Endothelial cell of umbilical vein (primary cell): ENCODE results near the gene ADGRG1. TPM values are rescaled to one million over a fixed set of nuclear protein-coding genes. Genes with fewer than 3 reads are reported as not detected.

ENCODE experiments used
- BruUV-seq: library from RNA; stranded (reverse); fragments of 400-500 nt; replicated peaks from 2 replicates; lab custom pipeline; 2021; lab: Mats Ljungman, UMichigan
- CTCF ChIA-PET: fragments of 300-600, 350-600 bp; sonication (Branson Sonifier 250); formaldehyde crosslinking; loops from one replicate; lab custom pipeline; 2021; ENCODE audit warnings: antibody characterized with exemption, inconsistent platforms; lab: Charles Lee
- POLR2A ChIA-PET: fragments of 300-600, 350-600 bp; sonication (Branson Sonifier 250); formaldehyde crosslinking; loops from one replicate; lab custom pipeline; 2021; ENCODE audit warnings: antibody characterized with exemption, inconsistent platforms; lab: Charles Lee
- DNase-seq: peaks from one replicate; pipeline ENCODE4 v3.0.0-alpha.2; 2011; ENCODE audit warnings: low read depth, low spot score
- FAIRE-seq: peaks from 2 replicates; lab custom pipeline; 2011; peaks lifted over from hg19 to GRCh38; lab: Jason Lieb, UNC
- H2AFZ ChIP-seq: 2 replicates; pipeline ENCODE4 v1.6.0; 2012; ENCODE audit warnings: low read depth, low read length, control low read depth, inconsistent platforms
- H3K27ac ChIP-seq: 2 replicates; pipeline ENCODE4 v1.5.1; 2011; ENCODE audit warnings: low read depth, mild to moderate bottlenecking, control low read depth, low read length, moderate library complexity; ENCODE audit not compliant: insufficient read depth
- H3K27me3 ChIP-seq, 2 experiments: 2 replicates each; pipeline versions ENCODE4 v1.6.0 to v1.6.1; 2011; ENCODE audit warnings: low read length in 2 of 2, mixed read lengths in 1 of 2; ENCODE audit not compliant: control insufficient read depth in 2 of 2, insufficient read depth in 2 of 2
- H3K36me3 ChIP-seq, 2 experiments: 2 replicates in 1 of 2; 3 replicates in 1 of 2; pipeline ENCODE4 v1.5.1; 2011; ENCODE audit warnings: low read length in 2 of 2, mild to moderate bottlenecking in 1 of 2, moderate library complexity in 1 of 2; ENCODE audit not compliant: control insufficient read depth in 2 of 2, insufficient read depth in 2 of 2; ENCODE audit errors: extremely low read depth in 1 of 2
- H3K4me1 ChIP-seq: 3 replicates; pipeline ENCODE4 v1.5.1; 2011; ENCODE audit warnings: mild to moderate bottlenecking, low read length; ENCODE audit not compliant: control insufficient read depth, insufficient read depth; ENCODE audit errors: extremely low read depth
- H3K4me2 ChIP-seq: 2 replicates; pipeline ENCODE4 v1.6.1; 2011; ENCODE audit warnings: low read length, control low read depth, mixed read lengths; ENCODE audit not compliant: insufficient read depth
- H3K4me3 ChIP-seq, 3 experiments: fragments of 200-600 bp in 1 of 3; sonication (generic), shearing (Covaris generic) in 1 of 3; replicated peaks in 1 of 3; 2 replicates each; pipeline ENCODE4 v1.5.1; 2011 to 2016; ENCODE audit warnings: control low read depth in 3 of 3, low read length in 3 of 3, mild to moderate bottlenecking in 2 of 3, inconsistent platforms in 1 of 3, low read depth in 1 of 3, moderate library complexity in 1 of 3; ENCODE audit not compliant: insufficient read depth in 1 of 3
- H3K79me2 ChIP-seq: 2 replicates; pipeline ENCODE4 v1.6.0; 2012; ENCODE audit warnings: low read length, inconsistent platforms; ENCODE audit not compliant: control insufficient read depth, insufficient read depth
- H3K9ac ChIP-seq: replicated peaks from 2 replicates; pipeline ENCODE3; 2011; ENCODE audit warnings: low read length, control low read depth; ENCODE audit not compliant: insufficient read depth; ENCODE audit errors: extremely low read depth
- H3K9me1 ChIP-seq: replicated peaks from 3 replicates; pipeline ENCODE4 v1.6.0; 2011; ENCODE audit warnings: mild to moderate bottlenecking, low read length; ENCODE audit not compliant: control insufficient read depth, insufficient read depth; ENCODE audit errors: extremely low read depth
- H3K9me3 ChIP-seq: replicated peaks from 2 replicates; pipeline ENCODE4 v1.5.1; 2012; ENCODE audit warnings: low read length, inconsistent platforms; ENCODE audit not compliant: control insufficient read depth, insufficient read depth
- H4K20me1 ChIP-seq: replicated peaks from 2 replicates; pipeline ENCODE3; 2011; ENCODE audit warnings: mild to moderate bottlenecking, low read length; ENCODE audit not compliant: control insufficient read depth, insufficient read depth; ENCODE audit errors: extremely low read depth
- EZH2 ChIP-seq: IDR thresholded peaks from 2 replicates; pipeline ENCODE4 v1.6.1; 2012; ENCODE audit warnings: borderline replicate concordance, low read depth, mild to moderate bottlenecking, moderate library complexity, low read length, inconsistent platforms; ENCODE audit not compliant: severe bottlenecking
- FOS ChIP-seq: IDR thresholded peaks from 2 replicates; pipeline ENCODE4 v1.6.1; 2011; ENCODE audit warnings: mild to moderate bottlenecking, low read length, moderate library complexity, borderline replicate concordance; ENCODE audit not compliant: insufficient read depth
- GATA2 ChIP-seq: IDR thresholded peaks from 2 replicates; pipeline ENCODE4 v1.7.0; 2011; ENCODE audit warnings: low read depth, mild to moderate bottlenecking, moderate library complexity, mixed read lengths, low read length; ENCODE audit not compliant: insufficient read length, insufficient read depth
- JUN ChIP-seq: IDR thresholded peaks from 2 replicates; pipeline ENCODE4 v1.6.1; 2011; ENCODE audit warnings: borderline replicate concordance, low read depth; ENCODE audit not compliant: insufficient read length, insufficient read depth
- MAX ChIP-seq: IDR thresholded peaks from 2 replicates; pipeline ENCODE4 v1.6.1; 2011; ENCODE audit not compliant: insufficient read depth, insufficient read length
- MYC ChIP-seq: IDR thresholded peaks from one replicate; pipeline ENCODE4 v1.6.1; 2011; ENCODE audit warnings: mild to moderate bottlenecking, low read depth, low read length
- POLR2A ChIP-seq: IDR thresholded peaks from 2 replicates; pipeline ENCODE4 v1.6.1; 2012; ENCODE audit warnings: low read depth, mild to moderate bottlenecking, control low read depth, low read length
- POLR2AphosphoS5 ChIP-seq: IDR thresholded peaks from 2 replicates; pipeline ENCODE4 v1.6.1; 2012; ENCODE audit warnings: low read depth, mild to moderate bottlenecking, control low read depth, low read length, moderate library complexity; ENCODE audit not compliant: insufficient read depth
- dilution Hi-C: fragments of 300-500 bp; cut with MboI; formaldehyde crosslinking; loops from one replicate; pipeline ENCODE4 v1.15.0; 2019; ENCODE audit warnings: low sequenced_read_pairs; ENCODE audit not compliant: extremely low pct_ligation_motif_present
- intact Hi-C: fragments of 100-400 bp; cut with micrococcal nuclease; formaldehyde crosslinking; loops from one replicate; pipeline ENCODE4 v1.10.0; 2022
- polyA plus RNA-seq, 4 experiments: library from polyadenylated mRNA; depleted of rRNA in 3 of 4; stranded (reverse) in 3 of 4; unstranded in 1 of 4; fragments of >200 nt; gene quantifications; 2 replicates each; pipeline versions ENCODE4 v1.2.1 to v1.2.3, GENCODE V29; 2011 to 2012; ENCODE audit warnings: missing spikeins in 1 of 4
- total RNA-seq: library from RNA; stranded (reverse); gene quantifications from 2 replicates; pipeline ENCODE4 v1.2.3, GENCODE V29; 2021
- TF ChIP-seq, protein P1 (sequence below), 2 donors: IDR thresholded peaks; 1 replicate in 1 of 2; 2 replicates in 1 of 2; pipeline ENCODE4 v1.5.1; 2011; ENCODE audit warnings: low read length in 2 of 2, mild to moderate bottlenecking in 2 of 2, moderate library complexity in 2 of 2, control low read depth in 1 of 2, inconsistent platforms in 1 of 2, low read depth in 1 of 2; ENCODE audit not compliant: insufficient read depth in 1 of 2; ENCODE audit errors: extremely low read depth in 1 of 2

Gene ADGRG1
- total and polyA plus RNA-seq, 2 donors (not counting 3 experiments of a cell fraction or from before 2014, with no cell fraction given) = 45.6 to 92.5 TPM

- Histone ChIP-seq H4K20me1 (no peaks in the 10 kb centered on the region), H3K4me1 (no peaks in the 10 kb centered on the region), H3K4me2 (no peak overlapping the region), H3K9me1 (no peaks in the 10 kb centered on the region), H3K27me3 (peaks cover 2 to 5% of the 10 kb centered on the region in 2 experiments), H3K9ac (no peak overlapping the region), H3K4me3 (no peak overlapping the region), H3K36me3 (no peaks in the 10 kb centered on the region), H3K79me2 (no peaks in the 10 kb centered on the region), H2AFZ (no peak overlapping the region), H3K9me3 (no peaks in the 10 kb centered on the region), H3K27ac (no peak overlapping the region)
- BruUV-seq = no TSS peak
- no peak for TF ChIP-seq JUN
- no peak for TF ChIP-seq GATA2
- TF ChIP-seq, protein P1, sequence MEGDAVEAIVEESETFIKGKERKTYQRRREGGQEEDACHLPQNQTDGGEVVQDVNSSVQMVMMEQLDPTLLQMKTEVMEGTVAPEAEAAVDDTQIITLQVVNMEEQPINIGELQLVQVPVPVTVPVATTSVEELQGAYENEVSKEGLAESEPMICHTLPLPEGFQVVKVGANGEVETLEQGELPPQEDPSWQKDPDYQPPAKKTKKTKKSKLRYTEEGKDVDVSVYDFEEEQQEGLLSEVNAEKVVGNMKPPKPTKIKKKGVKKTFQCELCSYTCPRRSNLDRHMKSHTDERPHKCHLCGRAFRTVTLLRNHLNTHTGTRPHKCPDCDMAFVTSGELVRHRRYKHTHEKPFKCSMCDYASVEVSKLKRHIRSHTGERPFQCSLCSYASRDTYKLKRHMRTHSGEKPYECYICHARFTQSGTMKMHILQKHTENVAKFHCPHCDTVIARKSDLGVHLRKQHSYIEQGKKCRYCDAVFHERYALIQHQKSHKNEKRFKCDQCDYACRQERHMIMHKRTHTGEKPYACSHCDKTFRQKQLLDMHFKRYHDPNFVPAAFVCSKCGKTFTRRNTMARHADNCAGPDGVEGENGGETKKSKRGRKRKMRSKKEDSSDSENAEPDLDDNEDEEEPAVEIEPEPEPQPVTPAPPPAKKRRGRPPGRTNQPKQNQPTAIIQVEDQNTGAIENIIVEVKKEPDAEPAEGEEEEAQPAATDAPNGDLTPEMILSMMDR (IDR thresholded peaks at IDR 0.05; ENCODE audit: extremely low read depth in 1 of 2, insufficient read depth in 1 of 2, low read depth in 1 of 2, low read length in 2 of 2) = no peak
- TF ChIP-seq FOS = no peak
- no peak for TF ChIP-seq EZH2
- TF ChIP-seq MAX = no peak
- TF ChIP-seq MYC = no peak
- TF ChIP-seq POLR2A = no peak
- no peak for TF ChIP-seq POLR2AphosphoS5
- ChIA-PET POLR2A (no interaction called here), CTCF (interaction anchor here (0.6 to 1.0 kb wide), 2 partner anchors 27 to 168 kb away, joined by 3 read pairs; no protein-coding TSS in a partner anchor)
- FAIRE-seq (no peak), DNase-seq (no peak)
- intact Hi-C loops (no loop called here), dilution Hi-C loops (no loop called here)
These were observed 65.8 kb downstream of the ADGRG1 start for GRCh38 chr16:57694231-57694724.
